Fibroblast of skin of abdomen (primary cell): ENCODE data around the gene ADORA2A. TPM values are rescaled to one million over a fixed set of nuclear protein-coding genes. Genes with fewer than 3 reads are reported as not detected.

Source experiments
- DNase-seq: peaks from one replicate; pipeline ENCODE4 v3.0.0-alpha.2; 2013
- polyA plus RNA-seq, 2 experiments: library from polyadenylated mRNA; unstranded; fragments of 120-200 nt; gene quantifications; one replicate each; pipeline ENCODE4 v1.2.1, GENCODE V29; 2013; ENCODE audit not compliant: insufficient read length in 2 of 2

ADORA2A gene
- polyA plus RNA-seq (2013, experiment 1 of 2; ENCODE audit: insufficient read length) = 0.68 TPM
- polyA plus RNA-seq (2013, experiment 2 of 2; ENCODE audit: insufficient read length) = 0.92 TPM

GRCh38 chr22:24427500-24428164, at the start of gene ADORA2A:
Gene ADORA2A, plus strand, starts transcription at chr22:24427599. Its CDS starts 5,806 bp downstream, at chr22:24433405.
- DNase-seq = no peak

GRCh38 chr22:24379536-24379935, 47.9 kb upstream of the ADORA2A start:
- peak; percentile 38 for DNase-seq

- no peak for DNase-seq
These were observed 47.0 kb upstream of the ADORA2A start for GRCh38 chr22:24380220-24380904.

GRCh38 chr22:24380905-24381230, 46.5 kb upstream of the ADORA2A start:
- DNase-seq = no peak

GRCh38 chr22:24383061-24383460, 44.3 kb upstream of the ADORA2A start:
- DNase-seq = no peak

- no peak for DNase-seq
These were observed 43.3 kb upstream of the ADORA2A start for GRCh38 chr22:24384131-24384530.

- peak; percentile 28 for DNase-seq
These were observed 40.4 kb upstream of the ADORA2A start for GRCh38 chr22:24386937-24387471.

GRCh38 chr22:24389680-24390079, 37.7 kb upstream of the ADORA2A start:
- no peak for DNase-seq

- no peak for DNase-seq
These were observed 37.2 kb upstream of the ADORA2A start for GRCh38 chr22:24390156-24390555.

- DNase-seq = peak; percentile 49
These were observed 36.8 kb upstream of the ADORA2A start for GRCh38 chr22:24390576-24390975.

GRCh38 chr22:24391836-24392217, 35.6 kb upstream of the ADORA2A start:
- peak; percentile 59 for DNase-seq

- no peak for DNase-seq
These were observed 35.0 kb upstream of the ADORA2A start for GRCh38 chr22:24392218-24392931.

- no peak for DNase-seq
These were observed 34.3 kb upstream of the ADORA2A start for GRCh38 chr22:24393012-24393559.

- no peak for DNase-seq
These were observed 33.6 kb upstream of the ADORA2A start for GRCh38 chr22:24393848-24394247.

- no peak for DNase-seq
These were observed 33.1 kb upstream of the ADORA2A start for GRCh38 chr22:24394254-24394653.

GRCh38 chr22:24398409-24398808, 29.0 kb upstream of the ADORA2A start:
- DNase-seq = no peak

GRCh38 chr22:24400034-24400725, 27.2 kb upstream of the ADORA2A start:
- DNase-seq = no peak

GRCh38 chr22:24400726-24401596, 26.4 kb upstream of the ADORA2A start:
- DNase-seq = no peak

GRCh38 chr22:24401931-24402367, 25.4 kb upstream of the ADORA2A start:
- no peak for DNase-seq

GRCh38 chr22:24402460-24403192, 24.8 kb upstream of the ADORA2A start:
- peak; percentile 93 for DNase-seq

- no peak for DNase-seq
These were observed 24.1 kb upstream of the ADORA2A start for GRCh38 chr22:24403346-24403745.
